ENCODE data around the gene LNX1. TPM values are rescaled to one million over a fixed set of nuclear protein-coding genes. Genes with fewer than 3 reads are reported as not detected.
A peak's percentile ranks its signal among the peaks of the same experiment; 100 is the strongest.
"Not testable (repeated sequence)": the region's sequence is repeated elsewhere in the genome, so short reads cannot be mapped to it uniquely, and the experiment has no call there.

LNX1 gene
- total RNA-seq, 1 donor from 2014 or later: 0.34 TPM

DNA sequence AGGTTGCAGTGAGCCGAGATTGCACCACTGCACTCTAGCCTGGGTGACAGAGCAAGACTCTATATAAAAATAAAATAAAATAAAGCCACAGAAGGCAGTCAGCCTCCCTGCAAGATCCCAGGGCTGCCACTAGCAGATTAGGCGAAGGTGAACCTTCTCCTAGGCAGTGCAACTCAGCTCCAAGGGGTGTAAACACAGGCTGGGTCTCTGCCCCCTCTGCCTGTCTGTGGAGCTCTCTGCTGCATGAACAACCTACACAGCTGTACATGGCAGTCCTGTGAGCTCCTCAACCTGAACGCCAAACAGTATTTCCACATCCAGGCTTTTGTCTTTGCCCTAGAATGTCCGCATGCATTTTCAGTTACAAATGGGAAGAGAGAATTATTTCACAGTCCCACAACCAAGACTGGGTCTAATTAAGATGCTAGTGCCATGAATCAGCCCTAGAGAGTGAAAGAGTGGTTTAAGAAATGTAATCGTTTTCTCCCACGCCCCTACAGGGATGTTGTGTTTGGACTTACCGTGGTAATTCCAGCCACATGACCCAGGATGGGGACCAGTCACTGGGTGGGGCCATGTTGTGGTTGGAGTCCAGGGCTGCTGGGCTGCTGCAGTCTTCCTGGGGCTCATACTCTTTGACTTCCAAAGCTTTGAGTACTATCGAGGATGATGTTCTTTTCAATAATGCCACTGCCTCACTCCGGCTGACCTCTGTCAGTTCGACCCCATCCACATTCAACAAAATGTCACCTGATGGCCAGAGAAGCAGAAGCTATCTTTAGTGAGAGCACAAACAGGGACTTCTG, 114.9 kb downstream of the LNX1 start:
- peak overlapping the region; percentile 90 for H2AFZ ChIP-seq (replicated peaks)
- H3K79me2 ChIP-seq (ENCODE audit: low read depth): no peaks in the 10 kb centered on the region
- Mint-ChIP-seq H3K4me3 (no peak overlapping the region), H3K9me3 (no peaks in the 10 kb centered on the region), H3K4me1 (no peaks in the 10 kb centered on the region), H3K27me3 (ENCODE audit: insufficient read depth, low read depth) (no peaks in the 10 kb centered on the region), H3K36me3 (no peaks in the 10 kb centered on the region), H3K27ac (no peak overlapping the region)
- no peak overlapping the region for H3K27ac ChIP-seq
- H3F3A ChIP-seq (ENCODE audit: low read depth): peaks cover 11% of the 10 kb centered on the region
- H3K4me1 ChIP-seq: peaks cover 16% of the 10 kb centered on the region
- no peaks in the 10 kb centered on the region for H3K9me3 ChIP-seq (ENCODE audit: low read depth)
- H4K20me1 ChIP-seq (ENCODE audit: low read depth): no peaks in the 10 kb centered on the region
- no peak for DNase-seq (ENCODE audit: low spot score)
- TF ChIP-seq, protein P1, sequence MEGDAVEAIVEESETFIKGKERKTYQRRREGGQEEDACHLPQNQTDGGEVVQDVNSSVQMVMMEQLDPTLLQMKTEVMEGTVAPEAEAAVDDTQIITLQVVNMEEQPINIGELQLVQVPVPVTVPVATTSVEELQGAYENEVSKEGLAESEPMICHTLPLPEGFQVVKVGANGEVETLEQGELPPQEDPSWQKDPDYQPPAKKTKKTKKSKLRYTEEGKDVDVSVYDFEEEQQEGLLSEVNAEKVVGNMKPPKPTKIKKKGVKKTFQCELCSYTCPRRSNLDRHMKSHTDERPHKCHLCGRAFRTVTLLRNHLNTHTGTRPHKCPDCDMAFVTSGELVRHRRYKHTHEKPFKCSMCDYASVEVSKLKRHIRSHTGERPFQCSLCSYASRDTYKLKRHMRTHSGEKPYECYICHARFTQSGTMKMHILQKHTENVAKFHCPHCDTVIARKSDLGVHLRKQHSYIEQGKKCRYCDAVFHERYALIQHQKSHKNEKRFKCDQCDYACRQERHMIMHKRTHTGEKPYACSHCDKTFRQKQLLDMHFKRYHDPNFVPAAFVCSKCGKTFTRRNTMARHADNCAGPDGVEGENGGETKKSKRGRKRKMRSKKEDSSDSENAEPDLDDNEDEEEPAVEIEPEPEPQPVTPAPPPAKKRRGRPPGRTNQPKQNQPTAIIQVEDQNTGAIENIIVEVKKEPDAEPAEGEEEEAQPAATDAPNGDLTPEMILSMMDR (IDR thresholded peaks at IDR 0.05): no peak
- TF ChIP-seq EZH2 (IDR thresholded peaks at IDR 0.05): no peak
- TF ChIP-seq EZH2phosphoT487 (IDR thresholded peaks at IDR 0.05): no peak
- H3K27me3 ChIP-seq: no peaks in the 10 kb centered on the region
- no peak overlapping the region for H3K4me3 ChIP-seq
- H3K4me2 ChIP-seq: peak overlapping the region; percentile 19
- H3K36me3 ChIP-seq: no peaks in the 10 kb centered on the region
- no peak overlapping the region for H3K9ac ChIP-seq

DNA sequence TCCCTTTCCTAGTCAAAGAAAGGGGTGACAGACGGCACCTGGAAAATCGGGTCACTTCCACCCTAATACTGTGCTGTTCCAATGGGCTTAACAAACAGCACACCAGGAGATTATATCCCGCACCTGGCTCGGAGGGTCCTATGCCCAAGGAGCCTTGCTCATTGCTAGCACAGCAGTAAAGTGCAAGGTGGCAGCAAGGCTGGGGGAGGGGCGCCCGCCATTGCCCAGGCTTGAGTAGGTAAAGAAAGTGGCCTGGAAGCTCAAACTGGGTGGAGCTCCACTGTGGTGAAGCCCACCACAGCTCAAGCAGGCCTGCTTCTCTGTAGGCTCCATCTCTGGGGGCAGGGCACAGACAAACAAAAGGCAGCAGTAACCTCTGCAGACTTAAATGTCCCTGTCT, 124.7 kb downstream of the LNX1 start:
- H3F3A ChIP-seq (ENCODE audit: low read depth); H3K27me3 Mint-ChIP-seq (ENCODE audit: insufficient read depth, low read depth); H3K36me3 Mint-ChIP-seq; H3K4me1 ChIP-seq; H3K4me3 ChIP-seq; H3K4me3 Mint-ChIP-seq; H4K20me1 ChIP-seq (ENCODE audit: low read depth); H3K36me3 ChIP-seq; DNase-seq (ENCODE audit: low spot score); H3K27me3 ChIP-seq; H3K4me2 ChIP-seq; H2AFZ ChIP-seq (replicated peaks); H3K9ac ChIP-seq; H3K79me2 ChIP-seq (ENCODE audit: low read depth); H3K9me3 ChIP-seq (ENCODE audit: low read depth); H3K27ac ChIP-seq; H3K27ac Mint-ChIP-seq; H3K4me1 Mint-ChIP-seq: not testable (repeated sequence)
- peaks cover 16% of the 10 kb centered on the region for H3K9me3 Mint-ChIP-seq

DNA sequence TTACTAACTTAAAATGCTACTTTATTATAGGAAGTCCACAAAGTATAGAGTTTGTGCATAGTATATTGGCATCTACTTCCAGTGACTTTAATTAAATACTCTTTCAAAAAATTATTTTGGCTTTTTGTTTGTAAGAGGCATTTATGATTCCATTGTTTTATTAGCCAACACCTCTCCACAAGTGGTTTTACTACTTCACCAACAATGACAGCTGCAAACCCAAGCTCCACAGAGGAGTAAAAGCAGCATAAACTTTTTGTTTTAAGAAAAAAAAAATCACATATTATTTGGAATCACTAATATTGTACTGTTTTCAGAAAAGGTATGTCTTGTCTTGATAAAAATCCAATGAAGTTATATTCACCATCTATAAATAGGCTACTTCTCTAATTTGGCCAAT, 125.4 kb downstream of the LNX1 start:
- Mint-ChIP-seq H3K9me3 (peaks cover 16% of the 10 kb centered on the region), H3K4me1 (no peaks in the 10 kb centered on the region), H3K27ac (no peak overlapping the region), H3K4me3 (no peak overlapping the region), H3K27me3 (ENCODE audit: insufficient read depth, low read depth) (no peaks in the 10 kb centered on the region), H3K36me3 (peaks cover 7% of the 10 kb centered on the region)
- Histone ChIP-seq H3K9me3 (ENCODE audit: low read depth) (no peaks in the 10 kb centered on the region), H3K4me2 (no peak overlapping the region), H2AFZ (replicated peaks) (no peak overlapping the region), H4K20me1 (ENCODE audit: low read depth) (no peaks in the 10 kb centered on the region), H3F3A (ENCODE audit: low read depth) (peaks cover 3% of the 10 kb centered on the region), H3K27me3 (no peaks in the 10 kb centered on the region), H3K79me2 (ENCODE audit: low read depth) (no peaks in the 10 kb centered on the region), H3K36me3 (no peaks in the 10 kb centered on the region), H3K27ac (no peak overlapping the region), H3K4me1 (no peaks in the 10 kb centered on the region), H3K4me3 (no peak overlapping the region), H3K9ac (no peak overlapping the region)
- TF ChIP-seq EZH2phosphoT487 (IDR thresholded peaks at IDR 0.05): no peak
- TF ChIP-seq, protein P1 (IDR thresholded peaks at IDR 0.05): no peak
- no peak for TF ChIP-seq EZH2 (IDR thresholded peaks at IDR 0.05)
- DNase-seq (ENCODE audit: low spot score): no peak

DNA sequence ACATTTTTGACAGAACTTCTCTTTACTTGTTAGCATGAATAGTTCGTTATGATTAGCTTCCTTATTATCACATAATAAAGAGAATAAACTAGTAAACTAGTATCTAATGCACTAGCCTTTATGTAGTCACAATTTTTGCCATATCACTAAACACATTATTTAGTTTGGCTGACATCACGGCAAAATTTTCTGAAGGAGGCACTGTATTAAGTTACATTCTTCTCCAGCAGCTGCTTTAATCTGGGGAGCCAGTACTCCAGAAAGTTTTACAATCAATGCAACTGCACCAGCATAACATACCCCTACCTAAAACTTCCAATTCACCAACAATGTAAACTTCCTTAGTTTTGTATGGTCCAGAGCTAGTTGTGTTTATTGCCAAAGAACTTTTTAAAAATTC, 126.0 kb downstream of the LNX1 start:
- peaks cover 13% of the 10 kb centered on the region for H3K9me3 Mint-ChIP-seq
- no peak overlapping the region for H3K4me3 Mint-ChIP-seq
- H2AFZ ChIP-seq (replicated peaks): no peak overlapping the region
- no peaks in the 10 kb centered on the region for H3K4me1 ChIP-seq
- H3K4me1 Mint-ChIP-seq: no peaks in the 10 kb centered on the region
- H3F3A ChIP-seq (ENCODE audit: low read depth): peaks cover 3% of the 10 kb centered on the region
- no peak overlapping the region for H3K4me3 ChIP-seq
- H3K27ac ChIP-seq: no peak overlapping the region
- H4K20me1 ChIP-seq (ENCODE audit: low read depth): no peaks in the 10 kb centered on the region
- H3K36me3 ChIP-seq: no peaks in the 10 kb centered on the region
- no peak overlapping the region for H3K27ac Mint-ChIP-seq
- no peaks in the 10 kb centered on the region for H3K79me2 ChIP-seq (ENCODE audit: low read depth)
- H3K27me3 Mint-ChIP-seq (ENCODE audit: insufficient read depth, low read depth): no peaks in the 10 kb centered on the region
- DNase-seq (ENCODE audit: low spot score): no peak
- no peak overlapping the region for H3K9ac ChIP-seq
- H3K4me2 ChIP-seq: no peak overlapping the region
- TF ChIP-seq EZH2phosphoT487 (IDR thresholded peaks at IDR 0.05) (no peak), EZH2 (IDR thresholded peaks at IDR 0.05) (no peak)
- TF ChIP-seq, protein P1 (IDR thresholded peaks at IDR 0.05): no peak
- H3K9me3 ChIP-seq (ENCODE audit: low read depth): no peaks in the 10 kb centered on the region
- no peaks in the 10 kb centered on the region for H3K27me3 ChIP-seq
- H3K36me3 Mint-ChIP-seq: peaks cover 10% of the 10 kb centered on the region

Measured in neural progenitor cell (in vitro differentiated cells).